HG03460 (cell line): Measurements from ENCODE around the gene MMAB.
A peak's percentile ranks its signal among the peaks of the same experiment; 100 is the strongest.

Source experiments
- ATAC-seq: cut with Tn5 transposase; IDR thresholded peaks from one replicate; pipeline ENCODE4 v1.9.1; 2021; ENCODE audit not compliant: unreplicated experiment

Gene MMAB

GRCh38 chr12:109586385-109587296 lies 13.3 kb upstream of the MMAB start:
- no peak for ATAC-seq

- no peak for ATAC-seq
Measured at GRCh38 chr12:109583733-109584132, 10.4 kb upstream of the MMAB start.

GRCh38 chr12:109582636-109583035 lies 9.3 kb upstream of the MMAB start:
- ATAC-seq = no peak

- ATAC-seq = no peak
Measured at GRCh38 chr12:109581856-109582255, 8.6 kb upstream of the MMAB start.

- ATAC-seq = no peak
Measured at GRCh38 chr12:109581334-109581691, 8.0 kb upstream of the MMAB start.

- ATAC-seq = no peak
Measured at GRCh38 chr12:109580684-109581333, 7.5 kb upstream of the MMAB start.

- ATAC-seq = no peak
Measured at GRCh38 chr12:109580272-109580671, 7.0 kb upstream of the MMAB start.

GRCh38 chr12:109579639-109580038 lies 6.3 kb upstream of the MMAB start:
- no peak for ATAC-seq

GRCh38 chr12:109578330-109578927 lies 5.1 kb upstream of the MMAB start:
- no peak for ATAC-seq

- ATAC-seq = no peak
Measured at GRCh38 chr12:109577311-109577710, 4.0 kb upstream of the MMAB start.

- no peak for ATAC-seq
Measured at GRCh38 chr12:109575683-109576082, 2.4 kb upstream of the MMAB start.

GRCh38 chr12:109573914-109574244 lies 575 bp upstream of the MMAB start:
- peak; percentile 5 for ATAC-seq

GRCh38 chr12:109572506-109572845 lies 828 bp downstream of the MMAB start:
- ATAC-seq = no peak

GRCh38 chr12:109571773-109572505 lies 1.4 kb downstream of the MMAB start:
- ATAC-seq = no peak

- no peak for ATAC-seq
Measured at GRCh38 chr12:109568486-109568885, 4.8 kb downstream of the MMAB start.

- ATAC-seq = no peak
Measured at GRCh38 chr12:109567967-109568366, 5.3 kb downstream of the MMAB start.

- no peak for ATAC-seq
Measured at GRCh38 chr12:109567296-109567695, 6.0 kb downstream of the MMAB start.

- no peak for ATAC-seq
Measured at GRCh38 chr12:109566424-109566823, 6.9 kb downstream of the MMAB start.

- no peak for ATAC-seq
Measured at GRCh38 chr12:109563291-109564284, 9.7 kb downstream of the MMAB start.

- no peak for ATAC-seq
Measured at GRCh38 chr12:109562871-109563270, 10.4 kb downstream of the MMAB start.

- no peak for ATAC-seq
Measured at GRCh38 chr12:109561711-109562030, 11.6 kb downstream of the MMAB start.
